Fibroblast of skin of scalp (primary cell): ENCODE measurements around the gene JUP. TPM values are rescaled to one million over a fixed set of nuclear protein-coding genes. Genes with fewer than 3 reads are reported as not detected.
A peak's percentile ranks its signal among the peaks of the same experiment; 100 is the strongest.
"Not testable (repeated sequence)": the region's sequence is repeated elsewhere in the genome, so short reads cannot be mapped to it uniquely, and the experiment has no call there.

Experiments used
- DNase-seq: peaks from one replicate; pipeline ENCODE4 v3.0.0-alpha.2; 2013
- polyA plus RNA-seq, 2 experiments: library from polyadenylated mRNA; unstranded; fragments of 120-200 nt; gene quantifications; one replicate each; pipeline ENCODE4 v1.2.1, GENCODE V29; 2013; ENCODE audit not compliant: insufficient read length in 2 of 2

The JUP gene
- 7.6 TPM for polyA plus RNA-seq (2013, experiment 1 of 2; ENCODE audit: insufficient read length)
- polyA plus RNA-seq (2013, experiment 2 of 2; ENCODE audit: insufficient read length), result 9.3 TPM

GRCh38 chr17:41786227-41787020, at the start of gene JUP:
JUP (minus strand) TSS chr17:41786711; CDS start chr17:41771854, 14,857 bp downstream.
- peak; percentile 98 for DNase-seq

GRCh38 chr17:41835800-41836549, 49.5 kb upstream of the JUP start, which contains the start of gene NT5C3B:
NT5C3B (minus strand) TSS chr17:41836232; CDS start chr17:41836193, 39 bp downstream.
- peak; percentile 65 for DNase-seq

DNA sequence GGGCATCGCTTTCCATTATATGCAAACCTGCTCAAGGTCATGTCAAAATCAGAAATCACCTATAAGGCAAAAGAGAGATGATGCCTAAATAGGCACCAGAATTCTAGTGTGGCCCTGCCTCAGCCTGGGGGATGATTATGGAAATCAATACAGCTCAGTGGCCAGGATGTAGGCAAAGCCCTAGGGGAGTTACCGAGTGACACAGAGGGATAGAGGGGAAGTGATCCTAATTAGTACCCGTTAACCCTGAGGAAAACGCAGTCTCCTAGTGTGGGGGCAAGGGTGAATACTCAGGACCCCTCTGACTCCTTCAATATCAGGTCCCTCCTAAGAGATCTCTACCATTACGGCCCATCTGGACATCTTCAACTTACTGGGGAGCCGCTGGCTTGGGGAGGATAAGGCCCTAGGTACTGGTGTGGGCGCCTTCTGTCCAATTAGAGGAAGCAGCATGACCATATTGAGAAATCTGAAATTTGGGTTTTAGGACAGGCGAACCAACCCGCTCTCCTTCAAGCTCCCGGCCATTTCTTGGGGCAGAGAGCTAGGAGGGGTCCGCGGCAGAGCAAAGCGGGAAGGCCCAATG, 48.8 kb upstream of the JUP start:
- no peak for DNase-seq

- not testable (repeated sequence) for DNase-seq
Observed at GRCh38 chr17:41829961-41830360, 43.5 kb upstream of the JUP start.

DNA sequence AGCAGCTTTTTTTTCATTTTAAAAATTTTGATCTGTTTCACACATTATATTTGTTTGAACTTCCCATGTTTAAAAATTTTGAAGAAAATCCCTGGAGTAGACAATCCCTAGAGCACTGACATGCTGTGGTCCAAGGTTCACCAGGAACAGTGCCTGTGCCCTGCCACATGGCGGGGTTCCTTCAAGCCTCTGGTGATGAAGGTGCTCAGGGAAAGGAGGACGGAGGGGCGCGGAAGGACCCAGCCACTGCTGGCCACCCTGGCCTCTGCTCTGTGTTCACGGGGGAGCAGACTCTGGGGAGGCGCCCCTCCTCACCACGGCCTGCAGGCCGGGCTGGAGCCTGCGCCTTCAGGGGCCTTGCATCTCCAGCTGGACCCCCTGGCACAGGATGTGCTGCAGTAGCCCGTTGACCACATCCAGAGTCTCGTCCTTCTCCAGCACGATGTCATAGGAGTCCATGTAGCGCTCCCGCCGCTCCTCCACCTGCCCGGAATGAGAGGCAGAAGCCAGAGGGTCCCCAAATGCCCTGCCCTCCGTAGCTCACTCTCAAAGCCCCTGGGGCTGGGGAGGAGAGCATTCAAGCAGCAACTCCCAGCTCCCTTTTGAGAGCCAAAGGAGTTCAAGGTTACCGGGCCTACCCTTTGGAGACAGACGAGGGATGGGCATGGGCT, 38.8 kb upstream of the JUP start:
- no peak for DNase-seq

GRCh38 chr17:41824086-41824485, 37.6 kb upstream of the JUP start:
- DNase-seq, result no peak

DNA sequence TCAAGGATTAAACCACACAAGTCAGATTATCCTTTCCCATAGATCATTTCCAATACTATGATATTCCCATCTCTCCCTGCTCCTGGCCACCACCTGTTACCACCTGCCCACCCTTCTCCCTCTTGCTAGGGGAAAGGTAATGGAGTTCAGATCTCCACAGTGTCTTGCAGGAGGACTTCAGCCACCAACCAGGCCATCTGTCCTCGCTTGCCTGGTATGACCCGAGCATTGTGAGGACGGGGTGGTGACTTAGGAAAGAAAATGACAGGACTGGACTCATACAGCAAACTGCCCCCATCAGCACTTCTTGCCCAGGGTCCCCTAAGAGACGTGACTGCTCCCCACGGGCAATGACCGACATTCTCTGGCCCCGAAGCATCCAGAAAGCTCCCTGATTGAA, 37.1 kb upstream of the JUP start:
- no peak for DNase-seq

DNA sequence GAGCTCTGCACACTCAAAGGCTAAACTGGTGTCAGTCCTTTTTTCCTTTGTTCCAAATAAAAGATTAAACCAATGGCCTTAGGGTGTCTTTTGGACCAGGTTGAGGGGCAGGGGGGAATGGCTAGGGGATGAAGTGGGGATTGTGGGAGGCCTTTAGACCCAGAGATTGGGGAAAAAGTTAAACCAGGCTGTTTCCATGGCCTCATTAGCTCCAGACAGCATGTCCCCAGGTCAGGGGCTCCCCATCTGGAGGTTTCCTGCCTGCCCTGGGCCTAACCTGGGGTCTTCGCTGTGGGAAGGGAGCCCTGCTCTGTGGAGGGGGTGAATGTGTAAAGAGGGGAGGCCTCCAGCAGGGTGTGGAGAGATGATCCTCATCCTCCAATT, 36.6 kb upstream of the JUP start:
- DNase-seq, result no peak

DNA sequence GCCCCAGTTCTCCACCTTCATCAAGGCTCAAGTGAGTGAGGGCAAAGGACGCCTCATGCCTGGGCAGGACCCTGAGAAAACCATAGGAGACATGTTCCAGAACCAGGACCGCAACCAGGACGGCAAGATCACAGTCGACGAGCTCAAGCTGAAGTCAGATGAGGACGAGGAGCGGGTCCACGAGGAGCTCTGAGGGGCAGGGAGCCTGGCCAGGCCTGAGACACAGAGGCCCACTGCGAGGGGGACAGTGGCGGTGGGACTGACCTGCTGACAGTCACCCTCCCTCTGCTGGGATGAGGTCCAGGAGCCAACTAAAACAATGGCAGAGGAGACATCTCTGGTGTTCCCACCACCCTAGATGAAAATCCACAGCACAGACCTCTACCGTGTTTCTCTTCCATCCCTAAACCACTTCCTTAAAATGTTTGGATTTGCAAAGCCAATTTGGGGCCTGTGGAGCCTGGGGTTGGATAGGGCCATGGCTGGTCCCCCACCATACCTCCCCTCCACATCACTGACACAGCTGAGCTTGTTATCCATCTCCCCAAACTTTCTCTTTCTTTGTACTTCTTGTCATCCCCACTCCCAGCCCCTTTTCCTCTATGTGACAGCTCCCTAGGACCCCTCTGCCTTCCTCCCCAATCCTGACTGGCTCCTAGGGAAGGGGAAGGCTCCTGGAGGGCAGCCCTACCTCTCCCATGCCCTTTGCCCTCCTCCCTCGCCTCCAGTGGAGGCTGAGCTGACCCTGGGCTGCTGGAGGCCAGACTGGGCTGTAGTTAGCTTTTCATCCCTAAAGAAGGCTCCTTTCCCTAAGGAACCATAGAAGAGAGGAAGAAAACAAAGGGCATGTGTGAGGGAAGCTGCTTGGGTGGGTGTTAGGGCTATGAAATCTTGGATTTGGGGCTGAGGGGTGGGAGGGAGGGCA, 36.0 kb upstream of the JUP start:
- no peak for DNase-seq

GRCh38 chr17:41821776-41822175, 35.3 kb upstream of the JUP start:
- no peak for DNase-seq

DNA sequence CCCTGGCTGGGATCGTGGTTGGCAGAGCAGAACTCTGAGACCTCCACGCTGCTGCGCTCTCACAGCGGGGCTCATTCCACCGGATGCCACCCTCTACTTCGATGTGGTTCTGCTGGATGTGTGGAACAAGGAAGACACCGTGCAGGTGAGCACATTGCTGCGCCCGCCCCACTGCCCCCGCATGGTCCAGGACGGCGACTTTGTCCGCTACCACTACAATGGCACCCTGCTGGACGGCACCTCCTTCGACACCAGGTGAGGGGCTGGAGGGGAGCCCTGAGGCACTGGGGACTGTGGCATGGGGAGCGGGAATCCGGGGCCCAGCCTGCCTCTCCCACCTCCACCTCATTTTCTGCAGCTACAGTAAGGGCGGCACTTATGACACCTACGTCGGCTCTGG, 31.5 kb upstream of the JUP start:
- DNase-seq, result no peak

- DNase-seq, result no peak
Observed at GRCh38 chr17:41816637-41817320, 30.3 kb upstream of the JUP start.

DNA sequence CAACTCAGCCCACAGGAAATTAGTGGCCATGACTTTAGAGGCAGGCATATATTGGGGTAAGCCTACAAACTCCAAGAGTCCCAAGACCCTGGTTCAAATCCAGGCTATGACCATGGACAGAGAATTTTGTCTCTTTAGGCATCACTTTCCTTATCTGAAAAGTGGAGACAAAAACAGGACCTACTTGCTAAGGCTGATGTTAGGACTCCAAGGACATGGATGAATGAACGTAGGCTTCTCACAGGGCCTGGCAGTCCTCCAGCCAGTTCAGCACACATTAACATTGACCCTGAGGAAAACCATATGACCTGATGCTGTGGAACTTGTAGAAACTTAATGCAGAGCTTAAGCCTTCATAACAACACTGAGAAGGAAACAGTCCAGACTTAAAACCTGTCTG, 27.7 kb upstream of the JUP start:
- no peak for DNase-seq

- peak; percentile 42 for DNase-seq
Observed at GRCh38 chr17:41813699-41814124, 27.2 kb upstream of the JUP start.

- no peak for DNase-seq
Observed at GRCh38 chr17:41813152-41813680, 26.7 kb upstream of the JUP start.

DNA sequence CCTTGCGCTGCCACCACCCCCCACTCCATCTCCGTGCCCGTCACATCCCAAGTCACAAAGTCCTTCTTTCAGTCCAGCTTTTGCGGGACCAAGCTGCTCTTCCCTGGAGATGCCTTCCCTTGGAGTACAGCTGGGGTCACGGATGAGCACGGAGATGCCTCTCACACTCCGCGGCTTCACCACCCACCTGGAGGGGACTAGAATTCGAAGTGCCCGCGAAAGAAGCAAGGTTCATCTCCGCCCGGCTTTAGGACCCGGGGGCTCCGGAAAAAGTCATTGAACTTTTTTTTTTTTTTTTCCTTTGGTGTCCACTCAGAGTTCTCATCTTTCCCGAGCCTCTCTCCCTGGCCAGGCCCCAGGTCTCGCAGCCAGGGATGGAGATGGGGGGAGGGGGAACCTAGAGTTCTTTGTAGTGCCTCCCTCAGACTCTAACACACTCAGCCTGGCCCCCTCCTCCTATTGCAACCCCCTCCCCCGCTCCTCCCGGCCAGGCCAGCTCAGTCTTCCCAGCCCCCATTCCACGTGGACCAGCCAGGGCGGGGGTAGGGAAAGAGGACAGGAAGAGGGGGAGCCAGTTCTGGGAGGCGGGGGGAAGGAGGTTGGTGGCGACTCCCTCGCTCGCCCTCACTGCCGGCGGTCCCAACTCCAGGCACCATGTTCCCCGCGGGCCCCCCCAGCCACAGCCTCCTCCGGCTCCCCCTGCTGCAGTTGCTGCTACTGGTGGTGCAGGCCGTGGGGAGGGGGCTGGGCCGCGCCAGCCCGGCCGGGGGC, 26.1 kb upstream of the JUP start, which contains the start of gene FKBP10:
TSS of gene FKBP10 (plus strand) at position 624 of the 771 bp plus-strand sequence. CDS start at position 655, 31 bp downstream.
- DNase-seq, result peak; percentile 95

- DNase-seq, result peak; percentile 80
Observed at GRCh38 chr17:41811549-41812380, 25.3 kb upstream of the JUP start, which contains the start of gene P3H4. P3H4 (minus strand) TSS chr17:41811949; CDS start chr17:41811915, 34 bp downstream.
